ENCODE results near the gene PCDHGC5.

Gene PCDHGC5

DNA sequence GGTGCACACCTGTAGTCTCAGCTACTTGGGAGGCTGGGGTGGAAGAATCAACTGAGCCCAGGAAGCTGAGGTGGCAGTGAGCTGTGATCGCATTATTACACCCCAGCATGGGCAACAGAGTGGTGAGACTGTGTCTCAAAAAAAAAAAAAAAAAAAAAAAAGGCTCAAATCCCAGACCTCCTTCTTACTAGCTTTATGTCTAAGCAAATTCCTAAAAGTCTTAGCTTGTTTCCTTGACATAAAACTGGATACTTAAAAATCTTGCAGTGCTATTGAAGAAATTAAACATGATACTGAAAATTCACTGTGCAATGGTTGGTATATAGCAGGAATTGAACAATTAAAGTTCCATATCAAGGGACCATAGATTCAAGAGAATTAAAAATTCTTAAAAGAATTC lies 45.0 kb downstream of the PCDHGC5 start:
- Histone ChIP-seq H3K9ac (ENCODE audit: low read length in 2 of 2) (no peak overlapping the region), H3K27ac (ENCODE audit: low read length) (no peak overlapping the region), H3K27me3 (ENCODE audit: control insufficient read depth in 1 of 2, insufficient read depth in 2 of 2, low read length in 2 of 2) (no peaks in the 10 kb centered on the region), H3K4me3 (ENCODE audit: low read length in 2 of 2) (no peak overlapping the region), H3K4me1 (ENCODE audit: control insufficient read depth, insufficient read depth, low read length) (peaks cover 10% of the 10 kb centered on the region), H3K9me3 (ENCODE audit: control insufficient read depth in 2 of 2, low read length in 2 of 2) (no peaks in the 10 kb centered on the region), H3K36me3 (ENCODE audit: control insufficient read depth in 2 of 2, insufficient read depth in 2 of 2, low read length in 2 of 2) (no peaks in the 10 kb centered on the region)

DNA sequence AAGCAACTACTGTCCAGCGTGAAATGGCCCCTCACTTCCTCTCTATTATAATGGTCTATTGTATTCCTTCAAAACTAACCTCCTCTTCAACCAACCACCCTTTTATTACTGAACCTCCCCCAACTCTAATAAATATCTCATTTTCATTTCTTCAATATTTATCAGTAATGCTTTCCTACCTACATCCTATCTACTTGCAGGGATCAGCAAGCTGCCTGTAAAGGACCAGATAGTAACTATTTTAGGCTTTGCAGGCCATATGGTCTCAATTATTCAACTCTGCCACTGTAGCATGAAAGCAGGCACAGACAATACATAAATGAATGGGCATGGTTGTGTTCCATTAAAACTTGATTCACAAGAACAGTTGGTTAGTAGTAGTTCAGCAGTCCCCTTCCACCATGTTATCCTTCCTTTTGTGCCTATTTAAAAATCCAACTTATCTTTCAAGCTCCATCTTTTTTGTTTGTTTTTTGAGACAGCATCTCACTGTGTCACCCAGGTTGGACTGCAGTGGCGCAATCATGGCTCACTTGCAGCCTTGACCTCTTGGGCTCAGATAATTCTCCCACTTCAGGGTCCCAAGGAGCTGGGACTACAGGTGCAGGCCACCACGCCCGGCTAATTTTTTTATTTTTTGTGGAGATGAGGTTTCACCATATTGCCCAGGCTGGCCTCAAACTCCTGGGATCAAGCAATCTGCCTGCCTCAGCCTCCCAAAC lies 45.8 kb downstream of the PCDHGC5 start:
- Histone ChIP-seq H3K9ac (ENCODE audit: low read length in 2 of 2) (no peak overlapping the region), H3K4me3 (ENCODE audit: low read length in 2 of 2) (no peak overlapping the region), H3K27me3 (ENCODE audit: control insufficient read depth in 1 of 2, insufficient read depth in 2 of 2, low read length in 2 of 2) (no peaks in the 10 kb centered on the region), H3K4me1 (ENCODE audit: control insufficient read depth, insufficient read depth, low read length) (peaks cover 2% of the 10 kb centered on the region), H3K9me3 (ENCODE audit: control insufficient read depth in 2 of 2, low read length in 2 of 2) (no peaks in the 10 kb centered on the region), H3K27ac (ENCODE audit: low read length) (no peak overlapping the region), H3K36me3 (ENCODE audit: control insufficient read depth in 2 of 2, insufficient read depth in 2 of 2, low read length in 2 of 2) (no peaks in the 10 kb centered on the region)
